Ramos (cell line): Measurements from ENCODE around the gene ELK3.

Source experiments
- in situ Hi-C: fragments of 300-500 bp; cut with MboI; formaldehyde crosslinking; loops from one replicate; pipeline ENCODE4 v1.14.3; 2022; ENCODE audit warnings: low sequenced_read_pairs; ENCODE audit not compliant: unreplicated experiment

ELK3 gene

GRCh38 chr12:96186607-96187301, 7.4 kb upstream of the ELK3 start:
- in situ Hi-C loops = no loop called here

DNA sequence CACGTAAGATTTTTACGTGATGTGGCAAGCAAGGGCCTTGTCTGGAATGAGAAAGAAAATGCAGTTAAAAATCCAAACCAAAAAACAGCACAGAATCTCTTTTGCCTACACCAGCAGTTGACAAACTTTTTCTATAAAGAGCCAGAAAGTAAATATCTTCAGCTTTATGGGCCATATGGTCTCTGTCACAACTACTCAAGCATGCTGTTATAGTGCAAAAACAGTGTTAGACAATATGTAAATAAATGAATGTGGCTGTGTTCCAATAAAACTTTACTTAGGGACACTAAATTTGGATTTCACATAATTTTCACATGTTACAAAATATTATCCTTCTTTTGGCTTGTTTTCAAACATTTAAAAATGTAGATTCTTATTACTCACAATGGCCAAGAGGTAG, 6.2 kb upstream of the ELK3 start:
- in situ Hi-C loops = no loop called here

DNA sequence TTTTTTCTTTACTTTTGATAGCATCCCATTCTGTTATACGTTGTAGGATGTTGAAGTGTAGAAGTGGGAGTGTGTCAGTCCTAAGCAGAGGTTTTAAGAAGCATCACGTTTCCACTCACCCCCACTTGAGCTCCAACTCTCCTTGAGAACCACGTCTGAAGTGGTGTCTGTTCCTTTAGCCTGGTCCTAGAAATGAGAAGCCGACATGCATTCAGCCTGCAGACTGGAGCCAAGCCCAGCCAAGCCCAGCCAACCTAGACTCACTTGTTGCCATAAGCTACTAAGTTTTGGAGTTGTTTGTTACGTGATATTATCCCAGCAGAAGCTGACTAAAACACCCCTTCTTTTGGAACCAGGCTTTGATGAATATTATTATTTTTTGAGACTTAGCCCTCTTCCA, 4.4 kb upstream of the ELK3 start:
- in situ Hi-C loops = no loop called here

DNA sequence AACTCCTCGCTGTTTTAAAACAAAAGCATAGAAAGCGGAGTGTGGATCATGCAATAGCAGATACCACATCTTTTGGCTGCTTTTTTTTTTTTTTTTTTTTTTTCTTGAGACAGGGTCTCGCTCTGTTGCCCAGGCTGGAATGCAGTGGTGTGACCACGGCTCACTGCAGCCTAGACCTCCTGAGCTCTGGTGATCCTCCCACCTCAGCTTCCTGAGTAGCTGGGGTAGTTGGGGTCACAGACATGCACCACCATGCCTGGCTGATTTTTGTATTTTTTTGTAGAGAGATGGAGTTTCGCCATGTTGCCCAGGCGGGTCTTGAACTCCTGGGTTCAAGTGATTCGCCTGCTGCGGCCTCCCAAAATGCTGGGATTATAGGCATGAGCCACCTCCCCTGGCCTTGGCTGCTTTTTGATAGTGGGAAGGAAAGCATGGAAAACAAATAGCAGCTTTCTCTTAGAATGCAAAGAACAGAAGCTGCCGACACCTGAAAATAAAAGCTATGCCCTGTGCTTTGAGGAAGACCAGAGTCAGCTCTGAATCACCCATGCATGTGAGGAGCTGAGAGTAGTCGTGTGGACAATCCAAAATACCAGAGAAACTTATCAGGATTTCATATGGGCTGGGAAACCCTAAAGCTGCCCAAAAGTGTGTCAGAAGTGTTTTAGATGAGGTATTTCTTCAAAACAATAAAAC, 3.6 kb upstream of the ELK3 start:
- in situ Hi-C loops = no loop called here

GRCh38 chr12:96192926-96193573, 1.1 kb upstream of the ELK3 start:
- in situ Hi-C loops = no loop called here

GRCh38 chr12:96194576-96194889, 358 bp downstream of the ELK3 start:
- in situ Hi-C loops = no loop called here

- in situ Hi-C loops = no loop called here
Measured at GRCh38 chr12:96194971-96195844, 1.0 kb downstream of the ELK3 start.

GRCh38 chr12:96195845-96196451, 1.8 kb downstream of the ELK3 start:
- in situ Hi-C loops = no loop called here

GRCh38 chr12:96196781-96197180, 2.6 kb downstream of the ELK3 start:
- in situ Hi-C loops = no loop called here

GRCh38 chr12:96197503-96198272, 3.5 kb downstream of the ELK3 start:
- in situ Hi-C loops = no loop called here

DNA sequence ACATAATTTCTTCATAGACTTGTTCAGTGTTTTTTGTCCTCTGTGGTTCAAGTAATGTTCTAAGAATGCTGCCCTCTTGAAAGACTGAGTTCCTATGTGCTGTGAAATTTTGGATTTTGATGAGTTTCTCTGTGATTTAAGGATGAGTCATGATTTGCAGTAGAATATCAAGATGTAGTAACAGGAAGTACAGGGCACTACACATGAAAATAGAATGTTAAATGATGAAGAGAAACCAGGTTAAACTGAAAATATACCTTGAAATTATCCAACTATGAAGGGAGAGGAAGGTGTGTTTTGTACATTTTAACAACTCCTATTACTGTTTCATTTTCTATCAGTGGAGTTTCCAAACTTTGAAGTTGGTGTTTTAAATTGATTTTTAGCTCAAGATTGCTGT, 4.8 kb downstream of the ELK3 start:
- in situ Hi-C loops = no loop called here

DNA sequence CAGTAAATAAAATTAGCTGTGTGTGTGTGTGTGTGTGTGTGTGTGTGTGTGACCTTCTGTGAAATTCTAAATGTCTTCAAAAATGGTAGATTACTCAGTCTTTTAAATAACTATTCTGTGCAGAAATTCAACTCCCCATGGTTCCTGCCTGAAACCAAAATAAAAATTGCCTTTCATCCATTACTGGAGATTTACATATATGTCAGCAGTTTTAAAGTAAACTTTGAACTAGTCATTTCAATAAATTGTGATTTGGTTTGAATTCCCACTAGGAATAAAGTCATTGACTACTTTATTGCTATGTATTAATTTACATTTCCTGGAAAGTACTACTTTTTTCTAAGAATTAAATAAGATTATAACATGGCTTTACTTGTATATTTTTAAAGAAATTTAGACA, 5.3 kb downstream of the ELK3 start:
- in situ Hi-C loops = no loop called here

DNA sequence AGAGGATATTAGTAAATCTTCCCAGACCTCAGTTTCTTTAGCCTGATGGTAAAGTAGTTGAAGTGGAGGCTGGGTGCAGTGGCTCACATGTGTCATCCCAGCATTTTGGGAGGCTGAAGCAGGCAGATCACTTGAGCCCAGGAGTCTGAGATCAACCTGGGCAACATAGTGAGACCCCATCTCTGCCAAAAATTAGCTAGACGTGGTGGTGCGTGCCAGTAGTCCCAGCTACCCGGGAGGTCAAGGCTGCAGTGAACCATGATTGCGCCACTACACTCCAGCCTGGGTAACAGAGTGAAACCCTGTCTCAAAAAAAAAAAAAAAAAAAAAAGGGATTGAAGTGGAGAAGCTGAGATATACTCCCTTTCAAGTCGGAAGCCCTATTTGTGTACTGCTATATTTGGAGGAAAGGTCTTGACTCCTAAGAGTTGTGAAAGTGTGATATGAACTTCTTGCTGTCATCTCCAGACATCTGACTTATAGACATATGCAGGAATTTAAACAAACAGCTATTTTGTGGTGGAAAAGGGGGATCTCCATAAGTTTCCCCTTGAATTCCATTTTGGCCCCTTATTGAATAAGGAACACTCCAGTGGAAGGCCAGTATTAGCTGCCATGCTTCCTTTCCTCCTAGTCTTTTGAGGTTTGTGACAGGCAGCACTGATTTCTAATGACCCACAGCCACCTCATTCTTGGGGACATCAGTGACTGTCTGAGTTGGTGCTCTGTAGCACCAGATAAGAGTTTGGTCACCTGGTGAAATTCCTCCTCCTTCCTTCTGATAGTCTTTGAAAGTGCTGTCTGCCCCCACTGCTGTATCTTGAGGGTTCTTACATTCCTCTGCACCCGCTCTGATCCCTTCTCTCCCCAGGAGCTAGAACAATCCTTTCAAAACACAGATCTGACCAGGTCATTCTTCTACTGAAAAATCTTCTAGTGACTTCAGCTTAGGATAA, 7.4 kb downstream of the ELK3 start:
- in situ Hi-C loops = no loop called here

- in situ Hi-C loops = no loop called here
Measured at GRCh38 chr12:96204381-96204780, 10.2 kb downstream of the ELK3 start.

DNA sequence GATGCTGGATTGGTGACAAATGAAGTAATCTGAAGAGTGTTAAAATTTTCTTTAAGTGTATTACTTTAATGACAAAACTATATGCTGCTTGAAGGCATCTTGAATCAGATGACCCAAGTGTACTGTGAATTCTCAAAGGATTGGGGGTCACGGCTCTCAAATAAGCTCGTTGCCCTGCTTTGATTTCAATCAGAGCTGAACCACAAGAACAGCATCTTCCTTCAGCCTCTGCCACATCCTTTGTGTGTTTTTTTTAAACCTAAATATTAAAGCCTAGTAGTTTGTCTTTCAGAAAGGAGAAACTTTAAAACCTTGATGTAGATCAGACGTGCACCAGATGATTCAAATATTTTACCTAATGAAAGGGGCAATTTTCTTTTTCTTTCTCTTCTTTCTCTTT, 11.7 kb downstream of the ELK3 start:
- in situ Hi-C loops = no loop called here

DNA sequence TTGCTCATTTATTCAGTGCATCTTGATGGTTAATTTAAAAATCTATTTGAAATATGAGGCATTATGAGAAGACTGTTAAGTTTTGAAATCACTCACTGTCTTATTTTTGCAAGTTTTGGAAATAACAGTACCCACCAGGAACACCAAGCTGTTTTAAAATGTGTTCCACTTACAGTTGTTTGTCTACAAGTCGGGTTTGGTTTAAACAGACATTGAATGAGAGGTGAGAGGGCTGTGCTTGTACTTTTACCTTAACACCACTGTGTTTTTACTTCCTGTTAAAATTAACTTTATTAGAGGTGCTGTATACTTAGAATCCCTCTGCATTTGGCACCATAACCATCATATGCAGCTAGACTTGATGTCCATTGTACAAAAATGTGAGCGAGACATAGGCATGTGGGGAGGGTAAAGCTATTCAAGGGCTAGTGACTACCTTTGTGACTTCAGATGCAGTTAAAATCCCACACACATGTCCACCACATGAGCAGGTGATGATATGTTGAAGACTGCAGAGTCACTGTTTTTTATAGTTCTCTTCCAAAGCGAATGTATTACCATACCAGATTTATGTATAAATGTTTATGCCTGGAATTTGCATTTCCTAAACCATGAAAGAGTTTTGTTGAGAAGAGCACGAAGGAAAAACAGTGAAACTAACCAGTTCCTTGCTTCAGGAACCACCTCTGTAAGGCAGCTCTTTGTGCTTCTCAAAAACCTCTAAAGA, 12.9 kb downstream of the ELK3 start:
- in situ Hi-C loops = no loop called here

- in situ Hi-C loops = no loop called here
Measured at GRCh38 chr12:96208346-96208745, 14.2 kb downstream of the ELK3 start.
